Measurements from ENCODE around the gene DPY19L1. TPM values are rescaled to one million over a fixed set of nuclear protein-coding genes. Genes with fewer than 3 reads are reported as not detected.
A peak's percentile ranks its signal among the peaks of the same experiment; 100 is the strongest.
"Not testable (repeated sequence)": the region's sequence is repeated elsewhere in the genome, so short reads cannot be mapped to it uniquely, and the experiment has no call there.

DPY19L1 gene
- total RNA-seq, 4 donors from 2014 or later, result 11.7 to 22.9 (median 17.2) TPM

DNA sequence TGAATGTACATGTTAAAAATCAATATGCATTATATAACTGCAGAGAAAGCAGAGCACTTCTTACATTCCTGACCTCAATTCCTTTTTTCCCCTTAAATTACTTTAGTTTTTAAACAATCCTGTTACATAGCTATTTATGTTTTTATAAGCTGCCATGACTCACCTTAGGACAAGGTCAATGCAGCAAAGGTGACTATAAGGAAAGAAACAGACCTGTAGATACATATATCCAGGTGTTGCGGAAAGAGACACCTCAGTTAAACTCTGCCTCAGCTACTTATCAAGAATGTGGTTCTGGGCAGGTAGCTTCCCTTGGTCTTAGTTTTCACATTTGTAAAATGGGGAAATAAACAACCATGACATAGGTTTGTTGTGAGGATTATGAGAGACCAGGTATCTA lies 105.5 kb downstream of the DPY19L1 start:
- H3K4me3 ChIP-seq, result no peak overlapping the region
- no peaks in the 10 kb centered on the region for H3K27me3 ChIP-seq
- ATAC-seq, result no peak
- no peak for TF ChIP-seq EP300 (IDR thresholded peaks at IDR 0.05)
- TF ChIP-seq, protein P1, sequence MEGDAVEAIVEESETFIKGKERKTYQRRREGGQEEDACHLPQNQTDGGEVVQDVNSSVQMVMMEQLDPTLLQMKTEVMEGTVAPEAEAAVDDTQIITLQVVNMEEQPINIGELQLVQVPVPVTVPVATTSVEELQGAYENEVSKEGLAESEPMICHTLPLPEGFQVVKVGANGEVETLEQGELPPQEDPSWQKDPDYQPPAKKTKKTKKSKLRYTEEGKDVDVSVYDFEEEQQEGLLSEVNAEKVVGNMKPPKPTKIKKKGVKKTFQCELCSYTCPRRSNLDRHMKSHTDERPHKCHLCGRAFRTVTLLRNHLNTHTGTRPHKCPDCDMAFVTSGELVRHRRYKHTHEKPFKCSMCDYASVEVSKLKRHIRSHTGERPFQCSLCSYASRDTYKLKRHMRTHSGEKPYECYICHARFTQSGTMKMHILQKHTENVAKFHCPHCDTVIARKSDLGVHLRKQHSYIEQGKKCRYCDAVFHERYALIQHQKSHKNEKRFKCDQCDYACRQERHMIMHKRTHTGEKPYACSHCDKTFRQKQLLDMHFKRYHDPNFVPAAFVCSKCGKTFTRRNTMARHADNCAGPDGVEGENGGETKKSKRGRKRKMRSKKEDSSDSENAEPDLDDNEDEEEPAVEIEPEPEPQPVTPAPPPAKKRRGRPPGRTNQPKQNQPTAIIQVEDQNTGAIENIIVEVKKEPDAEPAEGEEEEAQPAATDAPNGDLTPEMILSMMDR (IDR thresholded peaks at IDR 0.05), result no peak
- TF ChIP-seq POLR2A (IDR thresholded peaks at IDR 0.05), result no peak
- TF ChIP-seq POLR2AphosphoS5 (IDR thresholded peaks at IDR 0.05), result no peak
- no peaks in the 10 kb centered on the region for H3K4me1 ChIP-seq
- no peaks in the 10 kb centered on the region for H3K9me3 ChIP-seq
- H3K36me3 ChIP-seq, result peaks cover 0 to 22% of the 10 kb centered on the region in 2 donors
- no peak overlapping the region for H3K27ac ChIP-seq
- WGBS, 2 donors (ENCODE audit: low coverage in 1 of 2), result 91 to 100% methylated on average over 1 of the region's 1 CpG

DNA sequence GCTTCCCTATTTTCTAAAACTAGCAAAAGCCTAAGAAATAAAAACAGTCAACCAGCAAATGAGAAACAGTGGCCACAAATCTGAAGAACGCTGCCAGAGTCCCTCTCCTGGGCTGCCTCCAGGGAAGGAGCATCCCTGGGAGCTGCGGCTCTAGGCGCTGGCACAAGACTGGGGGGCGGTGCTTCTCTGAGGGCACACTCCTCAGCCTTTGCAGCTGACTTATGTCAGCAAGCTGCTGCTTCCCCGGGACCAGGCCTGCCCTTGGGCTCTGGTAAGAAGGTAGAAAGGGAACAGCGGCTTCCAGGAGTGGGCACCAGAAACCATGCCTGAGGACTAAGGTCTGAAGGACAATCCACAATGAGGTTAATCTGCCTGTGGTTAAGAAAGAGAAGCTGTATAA lies 107.5 kb downstream of the DPY19L1 start:
- 80% methylated on average over 1 of the region's 6 CpGs; no CpG with 5 or more reads in 1 of the 2 donors for WGBS, 2 donors (ENCODE audit: low coverage in 1 of 2)
- not testable (repeated sequence) for H3K27me3 ChIP-seq, ATAC-seq, H3K9me3 ChIP-seq, H3K4me3 ChIP-seq, H3K4me1 ChIP-seq, H3K27ac ChIP-seq
- H3K36me3 ChIP-seq, result peaks cover 0 to 16% of the 10 kb centered on the region in 2 donors

DNA sequence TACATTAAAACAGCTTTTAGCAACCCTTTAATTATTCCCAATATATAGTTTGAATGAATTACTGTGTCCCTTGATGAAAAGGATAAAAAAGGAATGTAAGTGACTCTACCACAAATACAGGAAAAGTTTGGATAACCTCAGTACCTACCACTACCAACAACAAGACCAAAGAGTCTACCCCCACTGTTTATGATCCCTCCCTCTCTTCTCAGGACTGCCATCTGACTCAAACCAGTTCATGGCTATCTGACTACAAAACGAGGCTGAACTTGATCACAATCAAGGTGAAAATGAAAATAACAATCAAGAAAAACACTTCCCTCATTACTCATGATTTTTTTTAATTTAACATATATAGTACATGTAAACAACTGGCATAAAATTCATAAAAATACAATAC lies 108.7 kb downstream of the DPY19L1 start:
- peaks cover 0 to 6% (median 0%) of the 10 kb centered on the region in 3 donors for H3K9me3 ChIP-seq
- peaks cover 0 to 16% of the 10 kb centered on the region in 2 donors for H3K36me3 ChIP-seq
- TF ChIP-seq POLR2AphosphoS5 (IDR thresholded peaks at IDR 0.05), result no peak
- no peak for TF ChIP-seq EP300 (IDR thresholded peaks at IDR 0.05)
- no peak for TF ChIP-seq POLR2A (IDR thresholded peaks at IDR 0.05)
- TF ChIP-seq, protein P1 (IDR thresholded peaks at IDR 0.05), result no peak
- ATAC-seq, result no peak
- WGBS, 2 donors (ENCODE audit: low coverage in 1 of 2), result 82 to 100% methylated on average over 1 of the region's 1 CpG
- H3K4me1 ChIP-seq, result no peaks in the 10 kb centered on the region
- no peak overlapping the region for H3K4me3 ChIP-seq
- H3K27ac ChIP-seq, result no peak overlapping the region
- H3K27me3 ChIP-seq, result no peaks in the 10 kb centered on the region

DNA sequence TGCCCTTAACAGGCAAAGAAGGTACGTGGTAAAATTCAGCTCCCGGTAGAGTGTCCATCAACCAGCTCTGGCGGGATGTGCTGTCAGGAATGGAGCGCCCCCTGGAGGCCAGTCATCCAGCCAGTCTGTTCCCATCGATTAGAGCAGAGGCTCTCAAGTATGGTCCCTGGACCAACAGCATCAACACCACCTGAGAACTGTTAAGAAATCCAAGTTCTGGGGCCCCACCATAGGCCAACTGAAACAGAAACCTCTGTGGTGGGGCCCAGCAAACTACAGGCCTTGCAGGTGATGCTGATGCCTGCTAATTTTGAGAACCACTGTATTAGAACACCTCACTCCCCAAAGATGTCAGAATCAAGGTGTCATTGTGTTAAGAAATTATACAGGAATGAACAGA lies 109.2 kb downstream of the DPY19L1 start:
- H3K27ac ChIP-seq, result no peak overlapping the region
- no peak for TF ChIP-seq EP300 (IDR thresholded peaks at IDR 0.05)
- TF ChIP-seq, protein P1 (IDR thresholded peaks at IDR 0.05), result peak in 1 of 4 experiments; percentile 48
- no peak for ATAC-seq
- H3K27me3 ChIP-seq, result no peaks in the 10 kb centered on the region
- no peak overlapping the region for H3K4me3 ChIP-seq
- peaks cover 0 to 16% of the 10 kb centered on the region in 2 donors for H3K36me3 ChIP-seq
- WGBS, 2 donors (ENCODE audit: low coverage in 1 of 2), result 50 to 76% methylated on average over 2 to 5 of the region's 5 CpGs
- no peaks in the 10 kb centered on the region for H3K4me1 ChIP-seq
- H3K9me3 ChIP-seq, result peaks cover 0 to 9% (median 0%) of the 10 kb centered on the region in 3 donors

DNA sequence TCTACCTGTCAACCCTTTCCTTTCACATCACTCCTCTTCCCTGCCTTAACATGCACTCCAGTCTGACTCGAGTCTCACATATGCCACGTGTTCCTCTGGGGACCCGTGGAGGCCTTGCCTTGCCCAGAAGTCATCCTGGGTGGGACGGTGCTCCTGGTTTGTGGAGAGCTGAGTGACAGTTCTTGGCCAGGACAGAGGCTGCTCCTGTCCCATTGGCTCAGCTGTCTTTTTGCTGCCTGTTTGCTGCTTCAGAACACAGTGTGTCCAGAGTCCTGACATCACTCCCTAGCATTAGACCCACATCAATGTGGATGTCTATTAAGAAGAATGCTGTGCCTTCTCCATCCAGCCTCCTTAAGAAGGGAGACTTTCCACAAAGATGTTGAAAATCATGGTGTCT lies 116.8 kb downstream of the DPY19L1 start:
- ATAC-seq, H3K27me3 ChIP-seq, H3K27ac ChIP-seq, H3K4me1 ChIP-seq, H3K4me3 ChIP-seq, H3K36me3 ChIP-seq: not testable (repeated sequence)
- WGBS, 2 donors (ENCODE audit: low coverage in 1 of 2), result 100% methylated on average over 1 of the region's 4 CpGs; no CpG with 5 or more reads in 1 of the 2 donors
- H3K9me3 ChIP-seq, result peaks cover 0 to 22% (median 0%) of the 10 kb centered on the region in 3 donors

DNA sequence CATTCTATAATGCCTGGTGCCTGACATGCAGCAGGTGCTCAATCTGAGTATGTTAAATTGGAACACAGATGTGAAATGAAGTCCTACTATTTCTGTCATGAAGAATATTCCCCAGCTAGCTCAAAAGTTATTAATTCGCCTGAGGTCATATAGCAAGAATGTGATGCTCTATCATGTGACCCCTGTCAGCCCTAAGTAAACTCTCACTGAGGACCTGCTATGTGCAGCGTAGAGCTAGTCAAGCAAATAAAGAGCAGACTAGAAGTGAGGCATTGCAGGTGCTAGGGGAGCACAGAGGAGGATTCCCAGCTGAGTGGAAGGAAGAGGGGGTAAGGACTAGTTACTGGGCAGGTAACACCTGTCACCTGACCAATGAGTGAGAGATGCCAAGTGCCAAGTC lies 118.2 kb downstream of the DPY19L1 start:
- ATAC-seq, H3K4me3 ChIP-seq, H3K4me1 ChIP-seq, H3K27me3 ChIP-seq, H3K27ac ChIP-seq, H3K36me3 ChIP-seq: not testable (repeated sequence)
- H3K9me3 ChIP-seq, result peaks cover 0 to 27% (median 0%) of the 10 kb centered on the region in 3 donors
- 36 to 40% methylated on average over 1 to 2 of the region's 2 CpGs for WGBS, 2 donors (ENCODE audit: low coverage in 1 of 2)

DNA sequence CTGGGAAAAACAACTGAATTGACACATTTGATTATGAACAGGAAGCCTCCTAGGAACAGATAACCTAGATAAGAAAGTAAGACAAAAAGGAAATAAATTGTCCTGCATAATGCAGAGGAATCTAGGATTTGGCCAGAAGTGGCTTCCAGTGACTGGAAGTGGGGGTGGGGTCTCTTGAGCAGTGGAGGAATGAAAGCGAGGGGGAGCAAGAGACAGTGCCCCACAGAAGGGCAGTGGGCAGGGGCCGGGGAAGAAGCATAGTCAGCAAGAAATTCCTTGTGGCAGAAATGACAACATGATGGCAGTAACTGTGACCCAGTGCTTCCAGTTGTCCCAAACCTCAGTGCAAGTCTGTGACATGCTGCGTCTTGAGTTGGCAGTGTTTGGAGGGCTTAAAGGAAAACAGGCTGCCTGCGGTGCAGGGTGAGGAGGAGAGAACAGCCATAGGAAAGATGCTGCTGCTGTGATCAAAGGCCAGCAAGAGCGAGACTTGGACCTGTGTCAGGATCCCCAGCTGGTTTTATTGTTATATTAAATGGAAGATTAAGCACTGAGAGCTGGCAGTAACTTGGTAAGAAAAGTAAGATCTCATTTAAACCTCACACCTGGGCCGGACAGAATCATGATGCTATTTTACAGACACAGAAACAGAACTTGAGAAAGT lies 119.0 kb downstream of the DPY19L1 start:
- H3K27ac ChIP-seq, ATAC-seq, H3K4me3 ChIP-seq, H3K36me3 ChIP-seq, H3K4me1 ChIP-seq, H3K27me3 ChIP-seq: not testable (repeated sequence)
- WGBS, 2 donors (ENCODE audit: low coverage in 1 of 2), result 6 to 23% methylated on average over 3 of the region's 6 CpGs
- H3K9me3 ChIP-seq, result peaks cover 0 to 22% (median 0%) of the 10 kb centered on the region in 3 donors

DNA sequence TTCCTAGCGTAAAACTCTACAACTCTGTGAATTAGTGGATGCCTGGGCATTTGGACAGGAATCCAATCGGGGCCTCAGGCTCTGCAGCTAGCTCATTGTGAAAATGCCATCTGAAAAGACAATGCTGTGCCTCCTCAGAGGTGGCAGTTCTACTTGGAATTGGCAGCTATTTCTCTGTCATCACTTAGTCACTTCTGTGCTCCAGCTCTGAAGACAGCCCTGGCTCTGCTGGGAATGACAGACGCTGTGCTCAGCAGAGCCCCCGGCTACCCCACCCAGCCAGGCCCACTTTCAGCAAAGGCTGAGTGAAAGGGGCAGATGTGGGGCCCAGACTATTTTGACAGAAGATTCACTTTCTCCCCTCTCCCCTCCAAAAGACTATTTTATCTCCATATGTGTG lies 119.8 kb downstream of the DPY19L1 start:
- ATAC-seq, H3K27ac ChIP-seq, H3K4me1 ChIP-seq, H3K4me3 ChIP-seq, H3K36me3 ChIP-seq, H3K27me3 ChIP-seq: not testable (repeated sequence)
- peaks cover 0 to 20% (median 0%) of the 10 kb centered on the region in 3 donors for H3K9me3 ChIP-seq
- no CpG with 5 or more reads among the region's 4 CpGs for WGBS, 2 donors (ENCODE audit: low coverage in 1 of 2)
